Measurements from ENCODE around the gene CLN6.
"Not testable (repeated sequence)": the region's sequence is repeated elsewhere in the genome, so short reads cannot be mapped to it uniquely, and the experiment has no call there.

The CLN6 gene

GRCh38 chr15:68202994-68203393 is 26.5 kb downstream of the CLN6 start:
- H3K27me3 ChIP-seq (ENCODE audit: control insufficient read depth, insufficient read depth, low read length); H3K9ac ChIP-seq (ENCODE audit: low read depth, low read length); H3K4me3 ChIP-seq (ENCODE audit: low read length); H3K36me3 ChIP-seq (ENCODE audit: insufficient read depth, low read length); H3K9me3 ChIP-seq (replicated peaks; ENCODE audit: low read length); H3K4me2 ChIP-seq (ENCODE audit: low read length); H3K4me1 ChIP-seq (ENCODE audit: control insufficient read depth, insufficient read depth, low read length): not testable (repeated sequence)

- Histone ChIP-seq H3K36me3 (ENCODE audit: insufficient read depth, low read length) (peaks cover 4% of the 10 kb centered on the region), H3K4me1 (ENCODE audit: control insufficient read depth, insufficient read depth, low read length) (peaks cover 5% of the 10 kb centered on the region), H3K9ac (ENCODE audit: low read depth, low read length) (no peak overlapping the region), H3K4me3 (ENCODE audit: low read length) (no peak overlapping the region), H3K27me3 (ENCODE audit: control insufficient read depth, insufficient read depth, low read length) (no peaks in the 10 kb centered on the region), H3K9me3 (replicated peaks; ENCODE audit: low read length) (no peaks in the 10 kb centered on the region), H3K4me2 (ENCODE audit: low read length) (no peak overlapping the region)
Observed at GRCh38 chr15:68201879-68202261, 27.7 kb downstream of the CLN6 start.

GRCh38 chr15:68201153-68201878 is 28.2 kb downstream of the CLN6 start:
- Histone ChIP-seq H3K4me2 (ENCODE audit: low read length) (no peak overlapping the region), H3K36me3 (ENCODE audit: insufficient read depth, low read length) (peaks cover 6% of the 10 kb centered on the region), H3K4me1 (ENCODE audit: control insufficient read depth, insufficient read depth, low read length) (peaks cover 5% of the 10 kb centered on the region), H3K27me3 (ENCODE audit: control insufficient read depth, insufficient read depth, low read length) (no peaks in the 10 kb centered on the region), H3K9ac (ENCODE audit: low read depth, low read length) (no peak overlapping the region), H3K4me3 (ENCODE audit: low read length) (no peak overlapping the region), H3K9me3 (replicated peaks; ENCODE audit: low read length) (no peaks in the 10 kb centered on the region)

DNA sequence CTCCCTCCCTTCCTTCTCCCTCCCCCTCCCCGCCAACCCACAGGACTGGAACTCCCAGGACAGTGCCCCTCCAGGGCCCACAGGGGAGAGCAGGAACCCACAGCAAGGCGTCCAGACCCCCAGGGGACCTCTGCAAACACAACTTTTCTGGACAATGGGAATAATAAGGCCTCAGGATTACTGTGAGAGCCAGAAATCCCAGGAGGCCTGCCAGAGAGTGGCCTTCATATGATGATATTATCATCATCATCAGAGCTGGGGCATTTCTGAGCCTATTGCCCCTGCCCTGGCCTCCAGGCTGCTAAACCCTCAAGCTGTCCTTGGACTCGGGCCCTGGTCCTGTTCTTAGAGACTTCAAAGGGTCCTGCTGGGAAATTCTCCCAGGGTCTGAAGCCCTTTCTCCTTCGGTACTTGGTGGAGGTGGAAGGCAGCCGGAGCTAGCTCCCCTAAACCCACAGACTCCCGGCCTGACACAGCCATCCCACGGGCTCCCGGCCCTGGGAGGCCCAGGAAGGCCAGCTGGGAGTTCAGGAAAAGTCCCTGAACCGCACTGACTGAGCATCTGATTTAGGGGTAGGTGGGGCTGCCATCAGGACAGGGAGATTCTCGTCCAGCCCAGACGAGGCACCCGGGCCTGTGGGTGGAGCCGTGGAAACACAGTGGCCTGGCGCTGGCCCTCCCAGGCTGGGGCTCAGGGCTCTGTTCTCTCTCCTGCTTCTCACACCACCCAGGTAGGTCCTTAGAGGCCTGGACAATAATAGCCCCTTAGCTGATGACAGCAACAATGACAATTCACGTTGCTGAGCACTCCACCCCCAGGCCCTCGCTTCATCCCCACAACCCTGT is 29.3 kb downstream of the CLN6 start:
- Histone ChIP-seq H3K36me3 (ENCODE audit: insufficient read depth, low read length) (peaks cover 14% of the 10 kb centered on the region), H3K4me1 (ENCODE audit: control insufficient read depth, insufficient read depth, low read length) (peaks cover 3% of the 10 kb centered on the region), H3K27me3 (ENCODE audit: control insufficient read depth, insufficient read depth, low read length) (no peaks in the 10 kb centered on the region), H3K9me3 (replicated peaks; ENCODE audit: low read length) (no peaks in the 10 kb centered on the region), H3K9ac (ENCODE audit: low read depth, low read length) (no peak overlapping the region), H3K4me2 (ENCODE audit: low read length) (no peak overlapping the region), H3K4me3 (ENCODE audit: low read length) (no peak overlapping the region)

GRCh38 chr15:68199340-68199739 is 30.2 kb downstream of the CLN6 start:
- no peaks in the 10 kb centered on the region for H3K4me1 ChIP-seq (ENCODE audit: control insufficient read depth, insufficient read depth, low read length)
- H3K9ac ChIP-seq (ENCODE audit: low read depth, low read length), result no peak overlapping the region
- no peak overlapping the region for H3K4me2 ChIP-seq (ENCODE audit: low read length)
- no peaks in the 10 kb centered on the region for H3K27me3 ChIP-seq (ENCODE audit: control insufficient read depth, insufficient read depth, low read length)
- H3K9me3 ChIP-seq (replicated peaks; ENCODE audit: low read length), result no peaks in the 10 kb centered on the region
- no peak overlapping the region for H3K4me3 ChIP-seq (ENCODE audit: low read length)
- H3K36me3 ChIP-seq (ENCODE audit: insufficient read depth, low read length), result peaks cover 14% of the 10 kb centered on the region

GRCh38 chr15:68197661-68198437 is 31.7 kb downstream of the CLN6 start:
- Histone ChIP-seq H3K4me2 (ENCODE audit: low read length) (no peak overlapping the region), H3K27me3 (ENCODE audit: control insufficient read depth, insufficient read depth, low read length) (no peaks in the 10 kb centered on the region), H3K9me3 (replicated peaks; ENCODE audit: low read length) (no peaks in the 10 kb centered on the region), H3K9ac (ENCODE audit: low read depth, low read length) (no peak overlapping the region), H3K36me3 (ENCODE audit: insufficient read depth, low read length) (peaks cover 27% of the 10 kb centered on the region), H3K4me3 (ENCODE audit: low read length) (no peak overlapping the region), H3K4me1 (ENCODE audit: control insufficient read depth, insufficient read depth, low read length) (no peaks in the 10 kb centered on the region)

DNA sequence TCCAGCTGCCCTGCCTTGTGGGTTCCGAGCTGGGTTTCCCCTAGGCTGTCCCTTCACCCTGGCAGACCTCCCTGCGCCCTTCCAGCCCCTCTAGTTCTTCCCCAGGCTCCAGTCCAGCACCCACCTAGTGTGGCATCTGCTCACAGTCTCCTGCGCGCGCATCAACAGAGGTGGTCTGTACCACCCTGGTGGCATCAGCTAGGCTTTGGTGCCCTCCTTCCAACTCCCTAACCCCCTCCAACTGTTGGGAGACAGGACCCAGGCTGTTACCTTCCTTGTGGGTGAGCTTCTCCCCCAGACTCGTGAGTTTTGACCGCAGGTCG is 32.4 kb downstream of the CLN6 start:
- H3K4me3 ChIP-seq (ENCODE audit: low read length), result no peak overlapping the region
- no peaks in the 10 kb centered on the region for H3K27me3 ChIP-seq (ENCODE audit: control insufficient read depth, insufficient read depth, low read length)
- H3K36me3 ChIP-seq (ENCODE audit: insufficient read depth, low read length), result peaks cover 34% of the 10 kb centered on the region

GRCh38 chr15:68196445-68197169 is 32.9 kb downstream of the CLN6 start:
- H3K36me3 ChIP-seq (ENCODE audit: insufficient read depth, low read length), result peaks cover 38% of the 10 kb centered on the region
- no peak overlapping the region for H3K9ac ChIP-seq (ENCODE audit: low read depth, low read length)
- no peak overlapping the region for H3K4me3 ChIP-seq (ENCODE audit: low read length)
- H3K4me2 ChIP-seq (ENCODE audit: low read length), result no peak overlapping the region
- H3K9me3 ChIP-seq (replicated peaks; ENCODE audit: low read length), result no peaks in the 10 kb centered on the region
- no peaks in the 10 kb centered on the region for H3K4me1 ChIP-seq (ENCODE audit: control insufficient read depth, insufficient read depth, low read length)
- H3K27me3 ChIP-seq (ENCODE audit: control insufficient read depth, insufficient read depth, low read length), result no peaks in the 10 kb centered on the region

More for the DNA sequence above, 32.4 kb downstream of the CLN6 start:
- H3K4me1 ChIP-seq (ENCODE audit: control insufficient read depth, insufficient read depth, low read length), result no peaks in the 10 kb centered on the region
- H3K4me2 ChIP-seq (ENCODE audit: low read length), result no peak overlapping the region
- no peaks in the 10 kb centered on the region for H3K9me3 ChIP-seq (replicated peaks; ENCODE audit: low read length)
- H3K9ac ChIP-seq (ENCODE audit: low read depth, low read length), result no peak overlapping the region

GRCh38 chr15:68195336-68196112 is 34.0 kb downstream of the CLN6 start:
- H3K9me3 ChIP-seq (replicated peaks; ENCODE audit: low read length), result no peaks in the 10 kb centered on the region
- no peak overlapping the region for H3K9ac ChIP-seq (ENCODE audit: low read depth, low read length)
- peaks cover 44% of the 10 kb centered on the region for H3K36me3 ChIP-seq (ENCODE audit: insufficient read depth, low read length)
- no peaks in the 10 kb centered on the region for H3K27me3 ChIP-seq (ENCODE audit: control insufficient read depth, insufficient read depth, low read length)
- no peak overlapping the region for H3K4me2 ChIP-seq (ENCODE audit: low read length)
- H3K4me1 ChIP-seq (ENCODE audit: control insufficient read depth, insufficient read depth, low read length), result no peaks in the 10 kb centered on the region
- no peak overlapping the region for H3K4me3 ChIP-seq (ENCODE audit: low read length)

GRCh38 chr15:68192804-68193486 is 36.6 kb downstream of the CLN6 start:
- Histone ChIP-seq H3K4me2 (ENCODE audit: low read length) (no peak overlapping the region), H3K4me1 (ENCODE audit: control insufficient read depth, insufficient read depth, low read length) (peaks cover 7% of the 10 kb centered on the region), H3K4me3 (ENCODE audit: low read length) (no peak overlapping the region)

More at GRCh38 chr15:68192804-68193486, 36.6 kb downstream of the CLN6 start:
- H3K9me3 ChIP-seq (replicated peaks; ENCODE audit: low read length), result no peaks in the 10 kb centered on the region
- H3K9ac ChIP-seq (ENCODE audit: low read depth, low read length), result no peak overlapping the region
- no peaks in the 10 kb centered on the region for H3K27me3 ChIP-seq (ENCODE audit: control insufficient read depth, insufficient read depth, low read length)
- peaks cover 55% of the 10 kb centered on the region for H3K36me3 ChIP-seq (ENCODE audit: insufficient read depth, low read length)

Measured in skeletal muscle satellite cell (primary cell).